HG03039 (cell line): Measurements from ENCODE around the gene ASGR2.

Experiments used
- ATAC-seq: cut with Tn5 transposase; IDR thresholded peaks from one replicate; pipeline ENCODE4 v1.9.1; 2021; ENCODE audit warnings: mild to moderate bottlenecking, moderate library complexity; ENCODE audit not compliant: unreplicated experiment

ASGR2 gene

GRCh38 chr17:7067198-7067597 is 47.4 kb downstream of the ASGR2 start:
- ATAC-seq, result no peak

GRCh38 chr17:7064261-7064660 is 50.4 kb downstream of the ASGR2 start:
- no peak for ATAC-seq

- no peak for ATAC-seq
Measured at GRCh38 chr17:7063518-7064094, 51.0 kb downstream of the ASGR2 start.

GRCh38 chr17:7060165-7060891 is 54.3 kb downstream of the ASGR2 start:
- no peak for ATAC-seq

- ATAC-seq, result no peak
Measured at GRCh38 chr17:7058831-7059447, 55.7 kb downstream of the ASGR2 start.

DNA sequence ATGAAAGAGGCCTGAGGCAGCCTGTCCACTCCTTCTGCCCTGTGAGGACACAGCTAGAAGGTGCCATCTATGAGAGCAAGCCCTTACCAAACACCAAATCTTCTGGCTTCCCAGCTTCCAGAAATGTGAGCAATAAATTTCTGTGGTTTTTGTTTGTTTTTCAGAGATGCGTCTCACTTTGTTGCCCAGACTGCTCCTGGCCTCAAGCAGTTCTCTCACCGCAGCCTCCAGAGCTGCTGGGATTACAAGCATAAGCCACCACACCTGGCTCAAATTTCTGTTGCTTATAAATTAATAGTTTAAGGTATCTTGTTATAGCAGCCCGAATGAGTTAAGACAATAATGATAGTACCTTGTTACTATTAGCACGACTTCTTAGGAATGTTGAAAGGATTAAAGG is 58.2 kb downstream of the ASGR2 start:
- ATAC-seq, result no peak
